Osteoblast (primary cell): ENCODE results near the gene CBLB. TPM values are rescaled to one million over a fixed set of nuclear protein-coding genes. Genes with fewer than 3 reads are reported as not detected.
"Not testable (repeated sequence)": the region's sequence is repeated elsewhere in the genome, so short reads cannot be mapped to it uniquely, and the experiment has no call there.

Source experiments
- DNase-seq: peaks from one replicate; pipeline ENCODE4 v3.0.0; 2011; ENCODE audit warnings: low spot score, mixed read lengths; ENCODE audit not compliant: insufficient read length; ENCODE audit errors: missing footprints
- H2AFZ ChIP-seq: 2 replicates; pipeline ENCODE4 v1.6.0; 2011; ENCODE audit warnings: mild to moderate bottlenecking, low read length
- H3K27ac ChIP-seq: 2 replicates; pipeline ENCODE4 v1.5.1; 2011; ENCODE audit warnings: mild to moderate bottlenecking, low read depth, low read length, moderate library complexity
- H3K27me3 ChIP-seq: 2 replicates; pipeline ENCODE4 v1.6.0; 2012; ENCODE audit warnings: mild to moderate bottlenecking, control low read depth, inconsistent platforms, low read length, moderate library complexity; ENCODE audit not compliant: insufficient read depth
- H3K36me3 ChIP-seq: 2 replicates; pipeline ENCODE4 v1.5.1; 2011; ENCODE audit warnings: mild to moderate bottlenecking, low read length, control low read depth, moderate library complexity; ENCODE audit not compliant: insufficient read depth
- H3K4me1 ChIP-seq: 2 replicates; pipeline ENCODE4 v1.5.1; 2011; ENCODE audit warnings: mild to moderate bottlenecking, low read length, control low read depth, moderate library complexity; ENCODE audit not compliant: insufficient read depth
- H3K4me2 ChIP-seq: 2 replicates; pipeline ENCODE4 v1.6.0; 2011; ENCODE audit warnings: mild to moderate bottlenecking, low read length; ENCODE audit not compliant: insufficient read depth
- H3K4me3 ChIP-seq: fragments of 200-600 bp; sonication (generic); 3 replicates; pipeline ENCODE4 v1.5.1; 2012; ENCODE audit warnings: mild to moderate bottlenecking, low read length, inconsistent platforms; ENCODE audit not compliant: insufficient read depth
- H3K79me2 ChIP-seq: 2 replicates; pipeline ENCODE4 v1.6.0; 2012; ENCODE audit warnings: mild to moderate bottlenecking, low read length, control low read depth, inconsistent platforms; ENCODE audit not compliant: insufficient read depth
- H3K9me3 ChIP-seq: 2 replicates; pipeline ENCODE4 v1.5.1; 2011; ENCODE audit warnings: low read depth, low read length, control low read depth
- H4K20me1 ChIP-seq: 2 replicates; pipeline ENCODE4 v1.6.0; 2012; ENCODE audit warnings: mild to moderate bottlenecking, low read length, control low read depth; ENCODE audit not compliant: insufficient read depth
- CTCF ChIP-seq: IDR thresholded peaks from 2 replicates; pipeline ENCODE4 v1.5.1; 2011; ENCODE audit warnings: mild to moderate bottlenecking, low read depth, low read length, moderate library complexity; ENCODE audit errors: extremely low read depth
- total RNA-seq: library from RNA; depleted of rRNA; stranded (reverse); fragments of >200 nt; gene quantifications from 2 replicates; pipeline ENCODE4 v1.2.3, GENCODE V29; 2012

CBLB gene
- total RNA-seq, 1 donor, result 128 TPM

DNA sequence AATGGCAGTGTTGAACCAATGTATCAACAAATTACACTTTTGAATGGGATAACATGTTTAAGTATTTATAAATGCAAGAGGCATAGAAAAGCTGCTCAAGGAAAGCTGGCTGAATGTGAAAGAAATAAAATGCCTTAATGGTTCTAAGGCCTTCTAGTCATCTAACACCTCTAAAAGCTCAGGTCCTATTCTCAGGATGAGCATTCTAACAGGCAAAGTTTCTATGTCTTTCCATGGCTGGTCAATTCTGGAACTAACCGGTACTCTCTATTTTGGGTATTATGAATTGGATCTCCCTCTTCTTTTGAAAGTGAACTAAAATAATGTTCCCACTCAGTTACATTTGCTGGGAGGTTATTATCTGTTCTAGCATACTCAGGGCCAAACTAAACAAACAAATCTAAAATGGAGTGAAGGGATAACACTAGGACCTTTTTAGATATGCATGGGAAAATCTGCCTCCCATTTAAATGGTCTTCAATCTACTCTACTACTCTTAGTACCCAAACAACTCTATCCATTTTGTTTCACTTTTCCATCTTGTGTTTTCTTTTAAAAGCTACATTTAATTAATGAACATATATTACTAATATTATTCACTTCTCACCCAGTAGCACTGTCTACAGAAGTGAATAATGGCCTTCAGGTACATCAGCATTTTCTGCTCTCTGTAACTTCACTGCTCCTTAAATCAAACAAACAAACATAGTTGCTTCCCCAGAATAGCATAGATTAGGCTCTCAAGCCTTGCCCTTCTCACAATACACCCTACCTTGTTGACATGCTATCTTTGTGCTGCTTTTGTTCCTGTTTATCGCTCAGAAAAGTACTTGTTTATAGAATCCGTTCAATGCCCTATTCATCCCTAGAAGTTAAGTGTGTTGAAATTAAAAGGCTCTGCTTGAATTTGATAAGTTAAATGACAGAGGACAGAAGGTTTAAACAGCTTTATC lies 46.4 kb downstream of the CBLB start:
- Histone ChIP-seq H3K4me2 (peak overlapping the region; percentile 54), H3K79me2 (peaks cover 93% of the 10 kb centered on the region), H4K20me1 (peaks cover 13% of the 10 kb centered on the region), H3K4me3 (no peak overlapping the region), H3K4me1 (peaks cover 48% of the 10 kb centered on the region), H3K9me3 (no peaks in the 10 kb centered on the region), H3K27me3 (no peaks in the 10 kb centered on the region), H3K36me3 (peaks cover 49% of the 10 kb centered on the region), H3K27ac (peak overlapping the region; percentile 88), H2AFZ (no peak overlapping the region)
- no peak for DNase-seq
- TF ChIP-seq CTCF, result no peak

- no peak for DNase-seq
- Histone ChIP-seq H3K36me3 (peaks cover 43% of the 10 kb centered on the region), H3K27me3 (no peaks in the 10 kb centered on the region), H3K4me3 (no peak overlapping the region), H3K27ac (no peak overlapping the region), H3K9me3 (no peaks in the 10 kb centered on the region), H3K79me2 (peaks cover 93% of the 10 kb centered on the region), H3K4me1 (peaks cover 38% of the 10 kb centered on the region), H3K4me2 (no peak overlapping the region), H4K20me1 (peaks cover 8% of the 10 kb centered on the region), H2AFZ (no peak overlapping the region)
- no peak for TF ChIP-seq CTCF
Measured at GRCh38 chr3:105821433-105821832, 47.4 kb downstream of the CBLB start.

GRCh38 chr3:105816833-105817232 lies 52.0 kb downstream of the CBLB start:
- TF ChIP-seq CTCF, result no peak
- H3K79me2 ChIP-seq, result peaks cover 96% of the 10 kb centered on the region
- peaks cover 19% of the 10 kb centered on the region for H3K36me3 ChIP-seq
- H3K27ac ChIP-seq, result no peak overlapping the region
- H2AFZ ChIP-seq, result no peak overlapping the region
- H4K20me1 ChIP-seq, result peaks cover 12% of the 10 kb centered on the region
- H3K9me3 ChIP-seq, result no peaks in the 10 kb centered on the region
- no peak overlapping the region for H3K4me2 ChIP-seq
- no peaks in the 10 kb centered on the region for H3K27me3 ChIP-seq
- H3K4me3 ChIP-seq, result no peak overlapping the region
- peaks cover 21% of the 10 kb centered on the region for H3K4me1 ChIP-seq
- DNase-seq, result no peak

- not testable (repeated sequence) for H3K4me2 ChIP-seq, H4K20me1 ChIP-seq, H2AFZ ChIP-seq, H3K27ac ChIP-seq, DNase-seq, H3K27me3 ChIP-seq, H3K9me3 ChIP-seq, H3K4me3 ChIP-seq
- H3K36me3 ChIP-seq, result peaks cover 17% of the 10 kb centered on the region
- peaks cover 95% of the 10 kb centered on the region for H3K79me2 ChIP-seq
- H3K4me1 ChIP-seq, result peaks cover 26% of the 10 kb centered on the region
Measured at GRCh38 chr3:105815331-105815730, 53.5 kb downstream of the CBLB start.
